Left ventricle myocardium superior (tissue), 1 donor: ENCODE measurements around the gene CHRM2. TPM values are rescaled to one million over a fixed set of nuclear protein-coding genes. Genes with fewer than 3 reads are reported as not detected.

ENCODE experiments used
- ATAC-seq: fragments of 200-7000 bp; cut with Tn5 transposase; one replicate; pipeline ENCODE4 v1.9.1; 2020; ENCODE audit warnings: mild to moderate bottlenecking, moderate library complexity
- DNase-seq: peaks from one replicate; pipeline ENCODE4 v3.0.0-alpha.2; 2020
- intact Hi-C: fragments of 100-400 bp; cut with micrococcal nuclease; formaldehyde crosslinking; loops from one replicate; pipeline ENCODE4 v1.11.0; 2022
- total RNA-seq: library from RNA; stranded (reverse); fragmentation: NEBNext Ultra II Directional; extraction: Animal tissue kit (Norgen Biotek cat#: 25700); gene quantifications from one replicate; pipeline ENCODE4 v1.2.1, GENCODE V29; 2021
- donor health status: DM: no; HTN: yes; CAD: no; lungs with severe emphysema.

The CHRM2 gene
- total RNA-seq, 1 donor from 2014 or later: 89.0 TPM

- peak; percentile 35 for ATAC-seq
- no peak for DNase-seq
- intact Hi-C loops: no loop called here
These were observed 18.9 kb downstream of the CHRM2 start for GRCh38 chr7:136887317-136887716.

GRCh38 chr7:136890399-136890798, 21.9 kb downstream of the CHRM2 start:
- intact Hi-C loops: no loop called here
- ATAC-seq: no peak
- DNase-seq: no peak

- DNase-seq (no peak), ATAC-seq (no peak)
- intact Hi-C loops: no loop called here
These were observed 23.4 kb downstream of the CHRM2 start for GRCh38 chr7:136891850-136892249.

GRCh38 chr7:136894789-136895188, 26.3 kb downstream of the CHRM2 start:
- no peak for ATAC-seq
- intact Hi-C loops: no loop called here
- DNase-seq: no peak

- DNase-seq: no peak
- ATAC-seq: no peak
- intact Hi-C loops: no loop called here
These were observed 29.2 kb downstream of the CHRM2 start for GRCh38 chr7:136897676-136898075.

- intact Hi-C loops: no loop called here
- ATAC-seq (peak; percentile 49), DNase-seq (no peak)
These were observed 31.6 kb downstream of the CHRM2 start for GRCh38 chr7:136900005-136900404.

GRCh38 chr7:136910771-136911170, 42.3 kb downstream of the CHRM2 start:
- intact Hi-C loops: no loop called here
- DNase-seq (no peak), ATAC-seq (no peak)

GRCh38 chr7:136911344-136911743, 42.9 kb downstream of the CHRM2 start:
- ATAC-seq: peak; percentile 70
- no peak for DNase-seq
- intact Hi-C loops: no loop called here

GRCh38 chr7:136912339-136912738, 43.9 kb downstream of the CHRM2 start:
- no peak for ATAC-seq
- intact Hi-C loops: no loop called here
- no peak for DNase-seq

GRCh38 chr7:136914016-136914415, 45.6 kb downstream of the CHRM2 start:
- intact Hi-C loops: no loop called here
- ATAC-seq (no peak), DNase-seq (no peak)

- DNase-seq (no peak), ATAC-seq (no peak)
- intact Hi-C loops: no loop called here
These were observed 51.4 kb downstream of the CHRM2 start for GRCh38 chr7:136919820-136920219.

- ATAC-seq (no peak), DNase-seq (no peak)
These were observed 54.7 kb downstream of the CHRM2 start for GRCh38 chr7:136923111-136923667.

GRCh38 chr7:136925044-136925443, 56.6 kb downstream of the CHRM2 start:
- intact Hi-C loops: no loop called here
- DNase-seq: no peak

More at GRCh38 chr7:136923111-136923667, 54.7 kb downstream of the CHRM2 start:
- intact Hi-C loops: no loop called here

GRCh38 chr7:136925556-136925955, 57.1 kb downstream of the CHRM2 start:
- intact Hi-C loops: no loop called here
- DNase-seq (no peak), ATAC-seq (no peak)

More at GRCh38 chr7:136925044-136925443, 56.6 kb downstream of the CHRM2 start:
- no peak for ATAC-seq

- peak; percentile 57 for ATAC-seq
- no peak for DNase-seq
- intact Hi-C loops: no loop called here
These were observed 62.9 kb downstream of the CHRM2 start for GRCh38 chr7:136931169-136931867.

- intact Hi-C loops: no loop called here
- no peak for DNase-seq
- no peak for ATAC-seq
These were observed 69.0 kb downstream of the CHRM2 start for GRCh38 chr7:136937436-136937835.

- intact Hi-C loops: no loop called here
- ATAC-seq (no peak), DNase-seq (no peak)
These were observed 70.0 kb downstream of the CHRM2 start for GRCh38 chr7:136938476-136938875.

- intact Hi-C loops: no loop called here
- ATAC-seq (peak; percentile 30), DNase-seq (no peak)
These were observed 71.7 kb downstream of the CHRM2 start for GRCh38 chr7:136940122-136940521.

- peak; percentile 80 for ATAC-seq
- intact Hi-C loops: no loop called here
- no peak for DNase-seq
These were observed 72.5 kb downstream of the CHRM2 start for GRCh38 chr7:136940917-136941316.

- ATAC-seq (peak; percentile 10), DNase-seq (no peak)
- intact Hi-C loops: no loop called here
These were observed 73.4 kb downstream of the CHRM2 start for GRCh38 chr7:136941816-136942215.

GRCh38 chr7:136942401-136942800, 73.9 kb downstream of the CHRM2 start:
- ATAC-seq (no peak), DNase-seq (no peak)
- intact Hi-C loops: no loop called here
